Heart right ventricle (tissue), 16 donors: Measurements from ENCODE around the gene KIF26B. TPM values are rescaled to one million over a fixed set of nuclear protein-coding genes. Genes with fewer than 3 reads are reported as not detected.
"Not testable (repeated sequence)": the region's sequence is repeated elsewhere in the genome, so short reads cannot be mapped to it uniquely, and the experiment has no call there.

Source experiments
- ATAC-seq, 8 donors: fragments of 200-7000 bp; cut with Tn5 transposase; one replicate each; pipeline ENCODE4 v1.9.1; 2020; ENCODE audit warnings: mild to moderate bottlenecking in 8 of 8, moderate library complexity in 8 of 8, moderate number of reproducible peaks in 1 of 8
- DNase-seq, 2 donors: peaks; one replicate each; pipeline ENCODE4 v3.0.0-alpha.2; 2020
- H3K27ac ChIP-seq, 10 donors: fragments of 200-600 bp; sonication (generic) in 2 of 10; one replicate each; pipeline versions ENCODE4 v1.5.0 to v1.8.0; 2020 to 2022; ENCODE audit warnings: mild to moderate bottlenecking in 3 of 10
- H3K27me3 ChIP-seq, 7 donors: fragments of 200-600 bp; one replicate each; pipeline ENCODE4 v1.8.0; 2021 to 2022; ENCODE audit warnings: mild to moderate bottlenecking in 2 of 7
- H3K36me3 ChIP-seq, 9 donors: fragments of 200-600 bp; sonication (generic) in 1 of 9; one replicate each; pipeline versions ENCODE4 v1.5.0 to v1.8.0; 2020 to 2022; ENCODE audit warnings: mild to moderate bottlenecking in 2 of 9
- H3K4me1 ChIP-seq, 9 donors: fragments of 200-600 bp; sonication (generic) in 1 of 9; one replicate each; pipeline versions ENCODE4 v1.5.0 to v1.8.0; 2020 to 2022; ENCODE audit warnings: mild to moderate bottlenecking in 4 of 9
- H3K4me3 ChIP-seq, 10 donors: fragments of 200-600 bp; sonication (generic) in 2 of 10; one replicate each; pipeline versions ENCODE4 v1.5.0 to v1.8.0; 2020 to 2022; ENCODE audit warnings: mild to moderate bottlenecking in 7 of 10, moderate library complexity in 2 of 10
- H3K9me3 ChIP-seq, 11 donors: fragments of 200-600 bp in 10 of 11; sonication (generic) in 2 of 11; one replicate each; pipeline versions ENCODE4 v1.5.0 to v1.8.0; 2013 to 2022; ENCODE audit warnings: mild to moderate bottlenecking in 2 of 11, control low read depth in 1 of 11, moderate library complexity in 1 of 11
- WGBS, 2 donors: extraction: QIAGEN DNeasy Blood & Tissue Kit; methylation state at CpG; one replicate each; pipeline ENCODE4 v1.1.7; 2013; ENCODE audit warnings: inconsistent platforms in 1 of 2; 5-methylcytosine and 5-hydroxymethylcytosine counted together
- intact Hi-C, 10 donors: fragments of 100-400 bp; cut with DNase I; formaldehyde crosslinking; loops; one replicate each; pipeline versions ENCODE4 v1.11.1 to v1.14.2; 2022
- polyA plus RNA-seq, 2 donors: library from polyadenylated mRNA; stranded (reverse); fragments of 200-250 nt; gene quantifications; one replicate each; pipeline ENCODE4 v1.2.3, GENCODE V29; 2013
- total RNA-seq, 10 donors: library from RNA; stranded (reverse); fragmentation: NEBNext Ultra II Directional in 3 of 10; extraction: Animal tissue kit (Norgen Biotek cat#: 25700) in 3 of 10; gene quantifications; one replicate each; pipeline versions ENCODE4 v1.2.1 to v1.2.4, GENCODE V29; 2021 to 2023
- TF ChIP-seq, protein P1 (sequence below), 9 donors: fragments of 200-600 bp; sonication (generic) in 2 of 9; IDR thresholded peaks; one replicate each; pipeline versions ENCODE4 v1.5.0 to v1.8.0; 2021 to 2022; ENCODE audit warnings: antibody characterized with exemption in 9 of 9, mild to moderate bottlenecking in 5 of 9, moderate library complexity in 1 of 9
- donor health status: Arrhythmogenic right ventricular cardiomyopathy.
- donor health status: ischemic (EF 13 %, LVEDD 7.1; RV severe dilation, severe dysfunction).
- donor health status: healthy with polysubstance abuse.
- donor health status: DM: no; HTN: yes; CAD: no.
- donor health status: DM: no; HTN: no; CAD: no.
- donor health status: ischemic (EF 25% LVEDD 6.9; RV normal size, moderate dysfunction).
- donor health status: ischemic (EF 25% LVEDD 5.7; RV mildly dilated, moderate dysfunction).
- donor health status: healthy.
- donor health status: DM: yes; HTN: yes; CAD: no.
- donor health status: Ischemic cardiomyopathy.
- donor health status: ischemic (EF 35%, LVEDD 5.7; RV mildly dilated, moderate dysfunction).
- donor health status: nonischemic (EF 11% LVEDD 7.7; RV severe dilation, severe dysfunction).
- donor health status: DM: yes; HTN: yes; CAD: no.
- donor health status: PGD.
- donor health status: ischemic (EF 29% LVEDD 5.4; RV normal size, mild dysfunction).
- donor health status: nonischemic (EF 23%, LVEDD 6.1; RV moderate dilation, normal function).

Gene KIF26B
- total and polyA plus RNA-seq, 12 donors, result 0.66 to 8.8 (median 2.8) TPM

- Histone ChIP-seq H3K9me3 (no peaks in the 10 kb centered on the region), H3K27ac (no peak overlapping the region), H3K4me1 (no peaks in the 10 kb centered on the region), H3K27me3 (peaks cover 0 to 4% (median 0%) of the 10 kb centered on the region in 7 donors), H3K4me3 (no peak overlapping the region), H3K36me3 (no peaks in the 10 kb centered on the region)
- DNase-seq (no peak), ATAC-seq (no peak)
- WGBS, 2 donors, result 70 to 79% methylated on average over 30 of the region's 30 CpGs
- intact Hi-C loops, result no loop called here
- TF ChIP-seq, protein P1, sequence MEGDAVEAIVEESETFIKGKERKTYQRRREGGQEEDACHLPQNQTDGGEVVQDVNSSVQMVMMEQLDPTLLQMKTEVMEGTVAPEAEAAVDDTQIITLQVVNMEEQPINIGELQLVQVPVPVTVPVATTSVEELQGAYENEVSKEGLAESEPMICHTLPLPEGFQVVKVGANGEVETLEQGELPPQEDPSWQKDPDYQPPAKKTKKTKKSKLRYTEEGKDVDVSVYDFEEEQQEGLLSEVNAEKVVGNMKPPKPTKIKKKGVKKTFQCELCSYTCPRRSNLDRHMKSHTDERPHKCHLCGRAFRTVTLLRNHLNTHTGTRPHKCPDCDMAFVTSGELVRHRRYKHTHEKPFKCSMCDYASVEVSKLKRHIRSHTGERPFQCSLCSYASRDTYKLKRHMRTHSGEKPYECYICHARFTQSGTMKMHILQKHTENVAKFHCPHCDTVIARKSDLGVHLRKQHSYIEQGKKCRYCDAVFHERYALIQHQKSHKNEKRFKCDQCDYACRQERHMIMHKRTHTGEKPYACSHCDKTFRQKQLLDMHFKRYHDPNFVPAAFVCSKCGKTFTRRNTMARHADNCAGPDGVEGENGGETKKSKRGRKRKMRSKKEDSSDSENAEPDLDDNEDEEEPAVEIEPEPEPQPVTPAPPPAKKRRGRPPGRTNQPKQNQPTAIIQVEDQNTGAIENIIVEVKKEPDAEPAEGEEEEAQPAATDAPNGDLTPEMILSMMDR (IDR thresholded peaks at IDR 0.05), result no peak
Observed at GRCh38 chr1:245710961-245711903, 556.4 kb downstream of the KIF26B start.

DNA sequence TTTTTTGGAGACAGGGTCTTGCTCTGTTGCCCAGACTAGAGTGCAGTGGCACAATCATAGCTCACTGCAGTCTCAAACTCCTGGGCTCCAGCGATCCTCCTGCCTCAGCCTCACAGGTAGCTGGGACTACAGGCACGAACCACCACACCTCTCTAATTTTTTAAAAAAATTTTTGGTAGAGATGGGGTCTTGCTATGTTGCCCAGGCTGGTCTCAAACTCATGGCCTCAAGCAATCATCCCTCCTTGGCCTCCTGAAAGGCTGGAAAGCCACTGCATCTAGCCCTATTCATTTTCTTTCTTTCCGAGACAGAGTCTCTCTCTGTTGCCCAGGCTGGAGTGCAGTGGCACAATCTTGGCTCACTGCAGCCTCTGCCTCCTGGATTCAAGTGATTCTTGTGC lies 559.2 kb downstream of the KIF26B start:
- DNase-seq, H3K4me1 ChIP-seq, intact Hi-C loops, H3K27me3 ChIP-seq, H3K4me3 ChIP-seq, H3K36me3 ChIP-seq, H3K9me3 ChIP-seq, H3K27ac ChIP-seq, ATAC-seq: not testable (repeated sequence)
- WGBS, 2 donors, result 93 to 95% methylated on average over 3 of the region's 3 CpGs

DNA sequence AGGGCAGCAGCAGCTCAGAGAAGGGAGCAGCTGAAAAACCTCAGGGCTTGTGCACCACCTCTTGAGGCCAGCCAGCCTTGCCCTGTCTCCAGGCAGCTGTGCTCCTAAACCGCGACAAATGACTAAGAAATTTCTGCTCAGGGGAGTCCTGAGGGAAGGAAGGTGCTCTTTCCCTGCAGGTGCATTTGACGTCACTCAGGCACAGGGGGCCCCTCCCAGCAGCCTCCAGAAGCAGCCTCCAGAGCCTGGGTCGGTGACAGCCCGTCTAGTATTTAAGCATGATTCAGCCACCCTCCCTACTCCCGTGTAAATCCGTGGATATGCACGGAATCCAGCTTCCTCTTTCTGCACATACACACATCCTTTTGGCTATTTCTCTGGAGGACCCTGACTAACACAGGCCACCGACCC lies 560.5 kb downstream of the KIF26B start:
- 44 to 51% methylated on average over 9 of the region's 9 CpGs for WGBS, 2 donors
- TF ChIP-seq, protein P1 (IDR thresholded peaks at IDR 0.05), result no peak
- Histone ChIP-seq H3K27me3 (peaks cover 0 to 4% (median 0%) of the 10 kb centered on the region in 7 donors), H3K36me3 (no peaks in the 10 kb centered on the region), H3K9me3 (no peaks in the 10 kb centered on the region), H3K4me1 (no peaks in the 10 kb centered on the region), H3K4me3 (no peak overlapping the region), H3K27ac (no peak overlapping the region)
- intact Hi-C loops, result no loop called here
- DNase-seq (no peak), ATAC-seq (no peak)

- no peak for DNase-seq
- Histone ChIP-seq H3K9me3 (no peaks in the 10 kb centered on the region), H3K27ac (no peak overlapping the region), H3K36me3 (no peaks in the 10 kb centered on the region), H3K27me3 (peaks cover 0 to 4% (median 0%) of the 10 kb centered on the region in 7 donors), H3K4me1 (no peaks in the 10 kb centered on the region), H3K4me3 (no peak overlapping the region)
- peak in 1 of 8 donors; percentile 22 for ATAC-seq
- 70 to 78% methylated on average over 1 of the region's 1 CpG for WGBS, 2 donors
- intact Hi-C loops, result no loop called here
- TF ChIP-seq, protein P1 (IDR thresholded peaks at IDR 0.05), result no peak
Observed at GRCh38 chr1:245715970-245716369, 561.2 kb downstream of the KIF26B start.

DNA sequence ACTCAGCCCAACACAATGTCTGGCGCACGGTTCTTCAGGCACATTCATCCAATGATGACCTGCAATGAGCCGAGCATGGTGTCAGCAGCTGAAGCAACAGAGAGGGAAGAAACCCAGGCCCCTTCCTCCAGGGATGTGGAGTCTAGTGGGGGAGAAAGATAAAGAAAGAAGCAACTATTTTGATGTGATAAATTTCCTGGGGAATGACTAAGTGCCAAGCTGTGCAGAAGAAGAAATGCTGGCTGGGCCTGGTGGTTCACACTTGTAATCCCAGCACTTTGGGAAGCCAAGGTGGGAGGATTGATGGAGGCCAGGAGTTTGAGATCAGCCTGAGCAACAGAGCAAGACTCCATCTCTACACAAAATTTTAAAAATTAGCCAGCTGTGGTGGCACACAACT lies 561.8 kb downstream of the KIF26B start:
- Histone ChIP-seq H3K4me1 (no peaks in the 10 kb centered on the region), H3K36me3 (no peaks in the 10 kb centered on the region), H3K4me3 (no peak overlapping the region), H3K9me3 (no peaks in the 10 kb centered on the region), H3K27ac (no peak overlapping the region), H3K27me3 (peaks cover 0 to 4% (median 0%) of the 10 kb centered on the region in 7 donors)
- ATAC-seq (no peak), DNase-seq (no peak)
- 86 to 90% methylated on average over 3 of the region's 3 CpGs for WGBS, 2 donors
- TF ChIP-seq, protein P1 (IDR thresholded peaks at IDR 0.05), result no peak
- intact Hi-C loops, result no loop called here
